SK-N-SH (cell line): Measurements from ENCODE around the gene FBXO7. TPM values are rescaled to one million over a fixed set of nuclear protein-coding genes. Genes with fewer than 3 reads are reported as not detected.

Experiments used
- CTCF ChIA-PET: fragments of 300-600, 350-600 bp; formaldehyde crosslinking; extraction: SDS; loops from one replicate; lab custom pipeline; 2021; lab: Yijun Ruan, JAX
- POLR2A ChIA-PET: fragments of 350-600 bp; sonication (Branson Sonifier 250); formaldehyde crosslinking; extraction: SDS; loops from one replicate; lab custom pipeline; 2020; ENCODE audit warnings: antibody characterized with exemption, inconsistent platforms; lab: Yijun Ruan, JAX
- DNase-seq: peaks from one replicate; pipeline ENCODE4 v3.0.0; 2012
- H2AFZ ChIP-seq: fragments of 200-600 bp; sonication (generic); 2 replicates; pipeline ENCODE4 v1.8.1; 2016; ENCODE audit warnings: antibody characterized with exemption, mild to moderate bottlenecking, low read depth
- H3F3A ChIP-seq: fragments of 200-600 bp; sonication (generic); replicated peaks from 2 replicates; pipeline ENCODE3; 2016; ENCODE audit warnings: antibody characterized with exemption, mild to moderate bottlenecking; ENCODE audit not compliant: insufficient read depth
- H3K27ac ChIP-seq, 2 experiments: fragments of 200-500 bp in 1 of 2; fragments of 200-600 bp in 1 of 2; sonication (Bioruptor generic) in 1 of 2; sonication (generic), shearing (Covaris generic) in 1 of 2; 2 replicates each; pipeline versions ENCODE4 v1.5.1 to v1.6.1; 2014 to 2016; ENCODE audit warnings: low read depth in 2 of 2, inconsistent platforms in 1 of 2, low read length in 1 of 2, mild to moderate bottlenecking in 1 of 2, mixed read lengths in 1 of 2
- H3K27me3 ChIP-seq: fragments of 200-600 bp; sonication (generic), shearing (Covaris generic); 2 replicates; pipeline ENCODE4 v1.6.1; 2016; ENCODE audit warnings: mixed run types; ENCODE audit not compliant: insufficient read depth
- H3K36me3 ChIP-seq, 2 experiments: fragments of 200-500 bp in 1 of 2; fragments of 200-600 bp in 1 of 2; sonication (Bioruptor generic) in 1 of 2; sonication (generic) in 1 of 2; replicated peaks in 1 of 2; 2 replicates each; pipeline versions ENCODE3 to v1.5.1; 2014 to 2016; ENCODE audit warnings: low read length in 1 of 2, mild to moderate bottlenecking in 1 of 2; ENCODE audit not compliant: insufficient read depth in 2 of 2, control insufficient read depth in 1 of 2
- H3K4me1 ChIP-seq, 2 experiments: fragments of 200-500 bp in 1 of 2; fragments of 200-600 bp in 1 of 2; sonication (Bioruptor generic) in 1 of 2; sonication (generic), shearing (Covaris generic) in 1 of 2; 2 replicates each; pipeline versions ENCODE4 v1.5.1 to v1.6.1; 2014 to 2016; ENCODE audit warnings: low read depth in 1 of 2, low read length in 1 of 2, mixed run types in 1 of 2; ENCODE audit not compliant: insufficient read depth in 2 of 2, control insufficient read depth in 1 of 2
- H3K4me2 ChIP-seq: fragments of 200-600 bp; sonication (generic), shearing (Covaris generic); 2 replicates; pipeline ENCODE4 v1.6.1; 2017; ENCODE audit warnings: mixed run types
- H3K4me3 ChIP-seq, 2 experiments: fragments of 200-500 bp in 1 of 2; fragments of 200-600 bp in 1 of 2; sonication (Bioruptor generic) in 1 of 2; sonication (generic), shearing (Covaris generic) in 1 of 2; 2 replicates each; pipeline versions ENCODE4 v1.5.1 to v1.8.1; 2014 to 2016; ENCODE audit warnings: low read depth in 2 of 2, inconsistent platforms in 1 of 2, low read length in 1 of 2, mild to moderate bottlenecking in 1 of 2, mixed read lengths in 1 of 2, moderate library complexity in 1 of 2
- H3K79me2 ChIP-seq: fragments of 200-600 bp; sonication (generic); 2 replicates; pipeline ENCODE4 v1.8.1; 2017; ENCODE audit warnings: mild to moderate bottlenecking; ENCODE audit not compliant: insufficient read depth
- H3K9ac ChIP-seq: fragments of 200-600 bp; sonication (generic); 2 replicates; pipeline ENCODE4 v1.6.1; 2017; ENCODE audit warnings: mixed run types
- H3K9me2 ChIP-seq: fragments of 200-600 bp; sonication (generic); 2 replicates; pipeline ENCODE4 v1.6.1; 2017; ENCODE audit warnings: mixed run types
- H3K9me3 ChIP-seq: fragments of 200-600 bp; sonication (generic); 2 replicates; pipeline ENCODE4 v1.6.1; 2017; ENCODE audit warnings: mixed run types, mild to moderate bottlenecking, moderate library complexity
- H4K20me1 ChIP-seq: fragments of 200-600 bp; sonication (generic); 2 replicates; pipeline ENCODE4 v1.6.1; 2017; ENCODE audit warnings: mild to moderate bottlenecking, mixed run types; ENCODE audit not compliant: insufficient read depth
- ELF1 ChIP-seq: IDR thresholded peaks from 2 replicates; pipeline ENCODE4 v1.4.0; 2012
- EP300 ChIP-seq, 2 experiments: IDR thresholded peaks; 2 replicates each; pipeline versions ENCODE4 v1.4.0 to v1.6.1; 2012; ENCODE audit warnings: borderline replicate concordance in 1 of 2, low read depth in 1 of 2, low read length in 1 of 2
- FOSL2 ChIP-seq: IDR thresholded peaks from 2 replicates; pipeline ENCODE4 v1.4.0; 2012; ENCODE audit warnings: low read depth, mild to moderate bottlenecking, moderate library complexity, borderline replicate concordance
- FOXJ3 ChIP-seq: sonication (generic); formaldehyde crosslinking; IDR thresholded peaks from 2 replicates; pipeline ENCODE4 v1.5.1; 2020; ENCODE audit warnings: mild to moderate bottlenecking, missing genetic modification reagents
- GABPA ChIP-seq: IDR thresholded peaks from 2 replicates; pipeline ENCODE4 v1.4.0; 2012; ENCODE audit warnings: low read depth, mild to moderate bottlenecking
- IRF3 ChIP-seq: fragments of 150-350 bp; IDR thresholded peaks from 2 replicates; pipeline ENCODE4 v1.6.1; 2016; ENCODE audit warnings: mild to moderate bottlenecking, low read depth, low read length
- JUND ChIP-seq: IDR thresholded peaks from 2 replicates; pipeline ENCODE4 v1.4.0; 2012
- MAX ChIP-seq: IDR thresholded peaks from 2 replicates; pipeline ENCODE4 v1.4.0; 2012; ENCODE audit warnings: low read depth
- MXI1 ChIP-seq: IDR thresholded peaks from 2 replicates; pipeline ENCODE4 v1.6.1; 2012; ENCODE audit warnings: mild to moderate bottlenecking, low read depth, low read length, improper control_type of control experiment
- NFIC ChIP-seq: IDR thresholded peaks from 2 replicates; pipeline ENCODE4 v1.4.0; 2012; ENCODE audit warnings: borderline replicate concordance
- RCOR1 ChIP-seq: fragments of 150-350 bp; IDR thresholded peaks from 2 replicates; pipeline ENCODE4 v1.6.1; 2017; ENCODE audit warnings: antibody characterized with exemption, low read length
- REST ChIP-seq: IDR thresholded peaks from 2 replicates; pipeline ENCODE4 v1.6.1; 2012; ENCODE audit warnings: mild to moderate bottlenecking, low read depth, low read length, moderate library complexity
- RFX5 ChIP-seq: IDR thresholded peaks from 2 replicates; pipeline ENCODE4 v1.6.1; 2012; ENCODE audit warnings: mild to moderate bottlenecking, improper control_type of control experiment, low read length
- RXRA ChIP-seq: IDR thresholded peaks from 2 replicates; pipeline ENCODE4 v1.4.0; 2012; ENCODE audit warnings: low read depth, mild to moderate bottlenecking, borderline replicate concordance
- SIN3A ChIP-seq: IDR thresholded peaks from 2 replicates; pipeline ENCODE4 v1.6.1; 2012; ENCODE audit warnings: low read depth, mild to moderate bottlenecking, low read length, moderate library complexity, borderline replicate concordance
- TEAD4 ChIP-seq: IDR thresholded peaks from 2 replicates; pipeline ENCODE4 v1.4.0; 2012; ENCODE audit warnings: mild to moderate bottlenecking, borderline replicate concordance; ENCODE audit not compliant: insufficient read depth
- USF1 ChIP-seq: IDR thresholded peaks from 2 replicates; pipeline ENCODE4 v1.4.0; 2012; ENCODE audit warnings: low read depth, borderline replicate concordance
- YY1 ChIP-seq: IDR thresholded peaks from 2 replicates; pipeline ENCODE4 v1.4.0; 2012; ENCODE audit warnings: low read depth, mild to moderate bottlenecking
- ZBTB33 ChIP-seq: IDR thresholded peaks from 2 replicates; pipeline ENCODE4 v1.4.0; 2012; ENCODE audit warnings: low read depth, borderline replicate concordance
- whole genome bisulfite sequencing: methylation state at CpG from one replicate; pipeline ENCODE4 v1.1.6; 2017; ENCODE audit warnings: low lambda C conversion rate; 5-methylcytosine and 5-hydroxymethylcytosine counted together
- polyA plus RNA-seq, 3 experiments: library from polyadenylated mRNA; depleted of rRNA; stranded (reverse); fragments of >200 nt; gene quantifications; 2 replicates each; pipeline ENCODE4 v1.2.3, GENCODE V29; 2012

FBXO7 gene
- polyA plus RNA-seq, 1 of the 3 experiments (the other 2 are of a cell fraction), result 77.3 TPM

- CTCF ChIA-PET, result interaction anchor here (1.3 kb wide), 1 partner anchor 9 kb away, joined by 7 read pairs; no protein-coding TSS in a partner anchor
- WGBS, result 76% methylated on average over 1 of the region's 1 CpG
- no peak for TF ChIP-seq EP300 (IDR thresholded peaks at IDR 0.05; ENCODE audit: borderline replicate concordance in 1 of 2, low read depth in 1 of 2, low read length in 1 of 2)
- no peak for TF ChIP-seq ELF1
- TF ChIP-seq NFIC, result no peak
- no peak for TF ChIP-seq SIN3A
- TF ChIP-seq FOSL2, result no peak
- no peak for TF ChIP-seq TEAD4
- TF ChIP-seq USF1, result no peak
- TF ChIP-seq RXRA, result no peak
- no peak for TF ChIP-seq IRF3
- TF ChIP-seq GABPA, result no peak
- TF ChIP-seq REST, result no peak
- TF ChIP-seq RCOR1, result no peak
- TF ChIP-seq JUND, result no peak
- TF ChIP-seq ZBTB33, result no peak
- no peak for TF ChIP-seq FOXJ3 (CRISPR knock-in tag)
- no peak for TF ChIP-seq MXI1
- no peak for TF ChIP-seq MAX
- no peak for TF ChIP-seq YY1
- TF ChIP-seq RFX5, result no peak
Observed at GRCh38 chr22:32482708-32483107, 8.1 kb downstream of the FBXO7 start.

More at GRCh38 chr22:32482708-32483107, 8.1 kb downstream of the FBXO7 start:
- Histone ChIP-seq H3K9ac (no peak overlapping the region), H3K9me3 (no peaks in the 10 kb centered on the region), H3K4me3 (no peak overlapping the region), H3K27me3 (no peaks in the 10 kb centered on the region), H3K36me3 (peaks cover 35 to 50% of the 10 kb centered on the region in 2 experiments), H3K4me1 (no peaks in the 10 kb centered on the region; a peak in 2 of 4 replicates), H3K9me2 (no peaks in the 10 kb centered on the region), H3F3A (peaks cover 5% of the 10 kb centered on the region), H4K20me1 (peaks cover 69% of the 10 kb centered on the region), H3K27ac (no peak overlapping the region; a peak in 1 of 4 replicates), H3K79me2 (peaks cover 89% of the 10 kb centered on the region), H2AFZ (no peak overlapping the region), H3K4me2 (no peak overlapping the region)
- DNase-seq, result no peak
- POLR2A ChIA-PET, result no interaction called here
